Mucosa of rectum (tissue), 2 donors: ENCODE measurements around the gene TBC1D26.
"Not testable (repeated sequence)": the region's sequence is repeated elsewhere in the genome, so short reads cannot be mapped to it uniquely, and the experiment has no call there.

Source experiments
- H3K27ac ChIP-seq, 2 donors: one replicate each; pipeline ENCODE4 v1.7.0; 2013; ENCODE audit warnings: inconsistent platforms in 2 of 2, low read depth in 2 of 2, low read length in 2 of 2
- H3K27me3 ChIP-seq, 2 donors: one replicate each; pipeline ENCODE4 v1.7.0; 2013; ENCODE audit warnings: low read length in 2 of 2; ENCODE audit not compliant: control insufficient read depth in 2 of 2, insufficient read depth in 2 of 2
- H3K36me3 ChIP-seq, 2 donors: one replicate each; pipeline ENCODE4 v1.7.0; 2013; ENCODE audit warnings: low read length in 2 of 2; ENCODE audit not compliant: control insufficient read depth in 2 of 2, insufficient read depth in 2 of 2
- H3K4me1 ChIP-seq, 2 donors: one replicate each; pipeline ENCODE4 v1.7.0; 2013; ENCODE audit warnings: low read length in 2 of 2, mild to moderate bottlenecking in 1 of 2; ENCODE audit not compliant: control insufficient read depth in 2 of 2, insufficient read depth in 2 of 2
- H3K4me3 ChIP-seq, 2 donors: one replicate each; pipeline ENCODE4 v1.7.0; 2013; ENCODE audit warnings: low read length in 2 of 2
- H3K9ac ChIP-seq, 2 donors: one replicate each; pipeline ENCODE4 v1.7.0; 2013; ENCODE audit warnings: low read length in 2 of 2, low read depth in 1 of 2, mild to moderate bottlenecking in 1 of 2
- H3K9me3 ChIP-seq, 2 donors: one replicate each; pipeline ENCODE4 v1.7.0; 2013; ENCODE audit warnings: low read length in 2 of 2; ENCODE audit not compliant: control insufficient read depth in 2 of 2
- donor health status: healthy.
- donor health status: Normal muscosa, but diverticular disease.

TBC1D26 gene

DNA sequence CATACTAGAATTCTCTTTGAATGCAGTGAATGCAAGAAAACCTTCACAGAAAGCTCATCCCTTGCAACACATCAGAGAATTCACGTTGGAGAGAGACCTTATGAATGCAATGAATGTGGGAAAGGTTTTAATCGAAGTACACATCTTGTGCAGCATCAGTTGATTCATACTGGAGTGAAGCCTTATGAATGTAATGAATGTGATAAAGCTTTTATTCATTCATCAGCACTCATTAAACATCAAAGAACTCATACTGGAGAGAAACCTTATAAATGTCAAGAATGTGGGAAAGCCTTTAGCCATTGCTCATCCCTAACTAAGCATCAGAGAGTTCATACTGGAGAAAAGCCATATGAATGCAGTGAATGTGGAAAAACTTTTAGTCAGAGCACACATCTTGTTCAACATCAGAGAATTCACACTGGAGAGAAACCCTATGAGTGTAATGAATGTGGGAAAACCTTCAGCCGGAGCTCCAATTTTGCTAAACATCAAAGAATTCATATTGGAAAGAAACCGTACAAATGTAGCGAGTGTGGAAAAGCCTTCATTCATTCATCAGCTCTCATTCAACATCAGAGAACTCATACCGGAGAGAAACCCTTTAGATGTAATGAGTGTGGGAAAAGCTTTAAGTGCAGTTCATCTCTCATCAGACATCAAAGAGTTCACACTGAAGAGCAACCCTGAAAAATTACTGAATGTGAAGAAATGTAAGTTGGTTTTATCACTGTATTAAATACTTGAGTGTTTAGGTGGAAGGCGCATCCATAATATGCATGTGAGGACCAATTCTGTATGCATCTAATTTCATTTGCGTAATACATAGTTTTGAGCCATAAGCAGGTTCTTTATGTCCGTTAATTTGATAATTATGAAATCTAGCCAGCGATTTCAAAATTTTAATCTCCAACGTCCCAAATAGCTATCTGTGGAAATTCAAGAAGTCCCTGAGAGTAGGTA lies 15.2 kb upstream of the TBC1D26 start:
- not testable (repeated sequence) for H3K27ac ChIP-seq, H3K9ac ChIP-seq, H3K36me3 ChIP-seq, H3K27me3 ChIP-seq, H3K4me3 ChIP-seq, H3K9me3 ChIP-seq, H3K4me1 ChIP-seq

- not testable (repeated sequence) for H3K27ac ChIP-seq, H3K36me3 ChIP-seq, H3K9ac ChIP-seq
These were observed 1.5 kb upstream of the TBC1D26 start for GRCh38 chr17:15730535-15730934.

GRCh38 chr17:15733174-15733789 lies 1.2 kb downstream of the TBC1D26 start:
- H3K9me3 ChIP-seq, H3K36me3 ChIP-seq, H3K4me3 ChIP-seq, H3K27ac ChIP-seq, H3K27me3 ChIP-seq, H3K4me1 ChIP-seq, H3K9ac ChIP-seq: not testable (repeated sequence)

More at GRCh38 chr17:15730535-15730934, 1.5 kb upstream of the TBC1D26 start:
- not testable (repeated sequence) for H3K27me3 ChIP-seq, H3K4me1 ChIP-seq, H3K4me3 ChIP-seq, H3K9me3 ChIP-seq

GRCh38 chr17:15736578-15736977 lies 4.5 kb downstream of the TBC1D26 start:
- not testable (repeated sequence) for H3K36me3 ChIP-seq, H3K4me3 ChIP-seq, H3K27me3 ChIP-seq, H3K4me1 ChIP-seq, H3K27ac ChIP-seq, H3K9ac ChIP-seq, H3K9me3 ChIP-seq

GRCh38 chr17:15738066-15738465 lies 6.0 kb downstream of the TBC1D26 start:
- H3K27me3 ChIP-seq, result no peaks in the 10 kb centered on the region
- H3K4me3 ChIP-seq, result no peak overlapping the region
- H3K4me1 ChIP-seq, result no peaks in the 10 kb centered on the region
- H3K9me3 ChIP-seq, result no peaks in the 10 kb centered on the region
- H3K36me3 ChIP-seq, result no peaks in the 10 kb centered on the region
- H3K9ac ChIP-seq, result no peak overlapping the region
- H3K27ac ChIP-seq, result no peak overlapping the region

DNA sequence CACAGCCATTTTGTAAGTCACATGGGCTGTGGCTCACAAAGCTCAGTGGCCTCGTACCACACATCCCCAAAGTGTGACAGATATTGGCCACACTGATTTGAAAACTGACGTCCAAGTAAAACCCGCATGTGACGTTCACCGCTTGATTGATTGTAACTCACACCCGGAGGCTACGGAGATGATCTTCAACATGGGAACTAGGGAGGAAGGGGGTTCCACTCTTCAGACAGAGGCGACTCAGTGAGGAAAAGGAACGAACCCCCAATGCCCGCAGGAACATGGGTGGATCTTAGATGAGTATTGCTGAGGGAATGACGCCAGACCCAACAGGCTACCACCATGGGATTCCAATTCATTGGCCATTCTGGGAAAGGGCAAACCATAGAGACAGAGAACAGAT lies 7.2 kb downstream of the TBC1D26 start:
- not testable (repeated sequence) for H3K27ac ChIP-seq, H3K36me3 ChIP-seq, H3K27me3 ChIP-seq

DNA sequence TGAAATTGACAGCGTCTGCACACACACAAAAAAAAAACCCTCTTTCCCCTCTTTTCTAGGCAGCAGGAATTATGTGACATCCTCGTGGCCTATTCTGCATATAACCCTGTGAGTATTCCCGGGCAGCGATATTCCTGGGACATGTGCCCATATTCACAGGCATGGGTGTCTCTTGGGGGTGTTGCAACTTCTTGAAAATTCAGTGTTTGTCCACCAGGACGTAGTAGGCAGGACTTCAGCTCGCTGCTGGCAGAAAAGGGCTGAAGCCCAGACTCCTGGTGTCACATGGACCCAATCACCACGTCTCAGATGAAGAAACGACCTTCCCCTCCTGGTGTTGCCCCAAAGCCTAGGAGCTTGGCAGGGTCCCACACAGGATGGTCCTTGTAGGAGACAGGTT lies 8.0 kb downstream of the TBC1D26 start:
- H3K4me1 ChIP-seq, H3K4me3 ChIP-seq, H3K9me3 ChIP-seq, H3K27ac ChIP-seq, H3K27me3 ChIP-seq, H3K9ac ChIP-seq, H3K36me3 ChIP-seq: not testable (repeated sequence)

More for the DNA sequence above, 7.2 kb downstream of the TBC1D26 start:
- not testable (repeated sequence) for H3K9me3 ChIP-seq, H3K9ac ChIP-seq, H3K4me3 ChIP-seq, H3K4me1 ChIP-seq

DNA sequence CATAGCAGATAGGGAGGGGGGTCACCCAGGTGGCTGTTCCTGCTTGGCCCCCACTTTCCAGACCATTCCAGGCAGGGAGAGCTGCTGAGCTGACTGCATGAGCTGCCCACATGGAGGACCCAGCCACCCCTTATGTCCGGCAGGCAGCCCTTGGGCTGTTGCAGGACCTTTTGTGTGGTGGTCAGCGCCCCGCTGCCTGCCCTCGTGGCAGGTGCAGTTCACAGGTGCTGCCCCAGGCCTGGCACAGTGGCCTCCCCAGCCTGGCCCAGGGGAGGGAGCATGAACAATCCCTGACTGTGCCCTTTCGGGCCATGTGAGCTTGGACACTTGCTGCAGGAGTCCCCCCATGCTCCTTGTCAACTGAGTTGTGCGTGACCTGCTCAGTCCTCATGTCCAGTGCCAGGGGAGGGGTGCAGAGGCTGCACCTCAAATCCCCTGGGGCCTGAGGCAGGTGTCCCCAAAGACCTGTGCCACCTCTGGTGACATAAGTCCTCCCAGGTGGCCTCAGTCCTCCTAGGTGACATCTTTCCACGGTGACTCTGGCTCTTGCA lies 8.6 kb downstream of the TBC1D26 start:
- H3K4me3 ChIP-seq, result no peak overlapping the region
- H3K36me3 ChIP-seq, result no peaks in the 10 kb centered on the region
- no peaks in the 10 kb centered on the region for H3K4me1 ChIP-seq
- H3K9me3 ChIP-seq, result no peaks in the 10 kb centered on the region
- no peak overlapping the region for H3K27ac ChIP-seq
- H3K27me3 ChIP-seq, result no peaks in the 10 kb centered on the region
- H3K9ac ChIP-seq, result no peak overlapping the region

DNA sequence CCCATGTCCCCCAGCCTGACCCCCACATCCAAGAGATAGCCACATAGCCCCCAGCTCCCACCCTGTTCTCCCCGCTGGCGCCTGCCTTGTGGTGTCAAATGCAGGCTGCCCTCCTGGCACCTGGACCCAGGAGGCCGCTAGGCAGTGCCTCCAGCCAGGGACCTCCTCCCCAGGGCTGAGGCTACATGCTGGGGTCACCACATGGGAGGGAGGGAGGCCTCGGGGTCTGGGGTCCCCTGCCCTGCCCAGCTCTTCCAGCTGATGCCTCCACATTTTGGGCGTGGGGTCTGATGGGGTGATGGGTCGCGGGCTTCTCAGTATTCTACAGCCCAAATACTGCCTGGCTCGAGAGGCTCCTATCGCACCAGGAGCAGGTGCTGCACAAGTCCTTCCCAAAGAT lies 9.5 kb downstream of the TBC1D26 start:
- H3K36me3 ChIP-seq, result no peaks in the 10 kb centered on the region
- H3K27ac ChIP-seq, result no peak overlapping the region
- H3K9me3 ChIP-seq, result no peaks in the 10 kb centered on the region
- no peak overlapping the region for H3K9ac ChIP-seq
- H3K4me3 ChIP-seq, result no peak overlapping the region
- H3K4me1 ChIP-seq, result no peaks in the 10 kb centered on the region
- H3K27me3 ChIP-seq, result no peaks in the 10 kb centered on the region

- Histone ChIP-seq H3K9me3 (no peaks in the 10 kb centered on the region), H3K4me3 (no peak overlapping the region), H3K9ac (no peak overlapping the region), H3K36me3 (no peaks in the 10 kb centered on the region), H3K27ac (no peak overlapping the region), H3K4me1 (no peaks in the 10 kb centered on the region), H3K27me3 (no peaks in the 10 kb centered on the region)
These were observed 10.1 kb downstream of the TBC1D26 start for GRCh38 chr17:15742051-15742795.
